PC-3 (cell line): ENCODE data around the gene SRPX2. TPM values are rescaled to one million over a fixed set of nuclear protein-coding genes. Genes with fewer than 3 reads are reported as not detected.

Experiments
- ATAC-seq: fragments of 200-7000 bp; cut with Tn5 transposase; 2 replicates; pipeline ENCODE4 v1.9.1; 2020; ENCODE audit warnings: mild to moderate bottlenecking, moderate library complexity
- BruUV-seq: library from RNA; stranded (reverse); fragments of 400-500 nt; replicated peaks from 2 replicates; lab custom pipeline; 2021; lab: Mats Ljungman, UMichigan
- CTCF ChIA-PET: fragments of 300-600 bp; sonication (Branson Sonifier 250); formaldehyde crosslinking; loops from one replicate; lab custom pipeline; 2022; ENCODE audit warnings: antibody characterized with exemption; lab: Charles Lee
- POLR2A ChIA-PET: fragments of 300-600 bp; sonication (Branson Sonifier 250); formaldehyde crosslinking; loops from one replicate; lab custom pipeline; 2022; ENCODE audit warnings: antibody characterized with exemption; ENCODE audit not compliant: unreplicated experiment; lab: Charles Lee
- DNase-seq: peaks from one replicate; pipeline ENCODE4 v3.0.0-alpha.2; 2015
- H2AFZ ChIP-seq: fragments of 300-600 bp; sonication (generic); 2 replicates; pipeline ENCODE4 v1.6.0; 2016; ENCODE audit warnings: antibody characterized with exemption, low read length
- H3F3A ChIP-seq: fragments of 300-600 bp; sonication (generic); one replicate; pipeline ENCODE4 v1.6.0; 2017; ENCODE audit warnings: antibody characterized with exemption, low read length, control low read depth, mild to moderate bottlenecking; ENCODE audit not compliant: unreplicated experiment
- H3K27ac ChIP-seq: fragments of 300-600 bp; sonication (generic); 2 replicates; pipeline ENCODE4 v1.5.1; 2016; ENCODE audit warnings: mild to moderate bottlenecking, low read length
- H3K27me3 ChIP-seq: fragments of 300-600 bp; sonication (generic); 2 replicates; pipeline ENCODE4 v1.6.1; 2016; ENCODE audit warnings: low read length, mixed read lengths
- H3K36me3 ChIP-seq: fragments of 300-600 bp; sonication (generic); 2 replicates; pipeline ENCODE4 v1.6.1; 2016; ENCODE audit warnings: low read depth, mixed run types, low read length, mixed read lengths
- H3K4me1 ChIP-seq: fragments of 300-600 bp; sonication (generic); 2 replicates; pipeline ENCODE4 v1.5.1; 2016; ENCODE audit warnings: low read length; ENCODE audit not compliant: insufficient read depth
- H3K4me2 ChIP-seq: fragments of 300-600 bp; sonication (generic); 2 replicates; pipeline ENCODE4 v1.6.0; 2016; ENCODE audit warnings: low read length
- H3K4me3 ChIP-seq: fragments of 300-600 bp; sonication (generic); 2 replicates; pipeline ENCODE4 v1.5.1; 2016; ENCODE audit warnings: mild to moderate bottlenecking, low read length, mixed read lengths
- H3K79me2 ChIP-seq: fragments of 300-600 bp; sonication (generic); 2 replicates; pipeline ENCODE4 v1.6.1; 2017; ENCODE audit warnings: low read length, mixed read lengths
- H3K9ac ChIP-seq: fragments of 300-600 bp; sonication (generic); 2 replicates; pipeline ENCODE4 v1.6.0; 2016; ENCODE audit warnings: mild to moderate bottlenecking, low read length
- H3K9me2 ChIP-seq: fragments of 300-600 bp; sonication (generic); replicated peaks from 2 replicates; pipeline ENCODE4 v1.6.1; 2016; ENCODE audit warnings: mixed run types, low read length, mixed read lengths
- H3K9me3 ChIP-seq: fragments of 300-600 bp; sonication (generic); 2 replicates; pipeline ENCODE4 v1.6.1; 2016; ENCODE audit warnings: low read length, mixed read lengths
- H4K20me1 ChIP-seq: fragments of 300-600 bp; sonication (generic); 2 replicates; pipeline ENCODE4 v1.6.1; 2016; ENCODE audit warnings: low read length, mixed read lengths
- EZH2 ChIP-seq: fragments of 300-600 bp; sonication (generic); IDR thresholded peaks from one replicate; pipeline ENCODE4 v1.6.1; 2017; ENCODE audit warnings: antibody characterized with exemption, mild to moderate bottlenecking, low read length; ENCODE audit not compliant: unreplicated experiment
- EZH2phosphoT487 ChIP-seq: fragments of 300-600 bp; sonication (generic); IDR thresholded peaks from 2 replicates; pipeline ENCODE4 v1.6.1; 2018; ENCODE audit warnings: mild to moderate bottlenecking, antibody characterized with exemption, low read length, borderline replicate concordance
- intact Hi-C: fragments of 100-400 bp; cut with micrococcal nuclease; formaldehyde crosslinking; loops from 2 replicates; pipeline ENCODE4 v1.9.0; 2023
- total RNA-seq: library from RNA; depleted of rRNA; stranded (reverse); fragments of >200 nt; gene quantifications from 2 replicates; pipeline ENCODE4 v1.2.3, GENCODE V29; 2014
- TF ChIP-seq, protein P1 (sequence below): fragments of 300-600 bp; sonication (generic); conservative IDR thresholded peaks from 2 replicates; pipeline ENCODE4 v1.5.1; 2017; ENCODE audit warnings: antibody characterized with exemption, low read depth, mild to moderate bottlenecking, low read length

The SRPX2 gene
- total RNA-seq, 1 experiment from 2014 or later = 12.2 TPM

DNA sequence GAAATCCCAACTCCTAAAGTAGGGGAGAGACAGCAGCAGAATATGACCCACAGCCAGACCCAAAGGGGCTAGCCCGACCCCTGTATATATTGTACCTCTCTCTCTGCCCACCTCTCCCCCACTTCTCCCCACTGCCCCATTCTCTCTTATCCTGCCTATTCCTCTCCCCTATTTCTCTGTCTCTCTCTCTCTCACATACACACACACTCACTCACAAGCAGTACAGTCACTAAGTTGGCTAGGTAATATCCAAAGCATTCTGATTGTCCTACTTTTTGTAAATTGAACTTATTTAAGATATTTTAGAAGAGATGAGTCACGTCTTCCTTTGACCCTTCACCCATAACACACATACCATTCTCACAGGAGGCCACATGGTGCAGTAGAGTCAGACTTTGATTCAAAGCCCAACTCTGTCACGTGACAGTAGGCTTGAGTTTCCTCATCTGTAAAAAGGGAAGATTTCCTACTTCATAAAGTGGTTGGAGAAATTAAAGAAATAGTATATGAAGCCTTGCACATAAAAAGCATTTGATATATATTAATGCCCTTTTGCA, 29.5 kb downstream of the SRPX2 start:
- Histone ChIP-seq H3K4me2 (peak overlapping the region; percentile 39; the same call in 1 of the 2 replicates), H3K9me2 (no peaks in the 10 kb centered on the region), H3K27me3 (no peaks in the 10 kb centered on the region), H3K27ac (no peak overlapping the region), H3K9me3 (no peaks in the 10 kb centered on the region), H3K36me3 (no peaks in the 10 kb centered on the region), H3K4me3 (no peak overlapping the region), H3K4me1 (peaks cover 28% of the 10 kb centered on the region), H3K9ac (no peak overlapping the region), H4K20me1 (no peaks in the 10 kb centered on the region), H2AFZ (no peak overlapping the region), H3F3A (no peaks in the 10 kb centered on the region), H3K79me2 (no peaks in the 10 kb centered on the region)
- TF ChIP-seq, protein P1, sequence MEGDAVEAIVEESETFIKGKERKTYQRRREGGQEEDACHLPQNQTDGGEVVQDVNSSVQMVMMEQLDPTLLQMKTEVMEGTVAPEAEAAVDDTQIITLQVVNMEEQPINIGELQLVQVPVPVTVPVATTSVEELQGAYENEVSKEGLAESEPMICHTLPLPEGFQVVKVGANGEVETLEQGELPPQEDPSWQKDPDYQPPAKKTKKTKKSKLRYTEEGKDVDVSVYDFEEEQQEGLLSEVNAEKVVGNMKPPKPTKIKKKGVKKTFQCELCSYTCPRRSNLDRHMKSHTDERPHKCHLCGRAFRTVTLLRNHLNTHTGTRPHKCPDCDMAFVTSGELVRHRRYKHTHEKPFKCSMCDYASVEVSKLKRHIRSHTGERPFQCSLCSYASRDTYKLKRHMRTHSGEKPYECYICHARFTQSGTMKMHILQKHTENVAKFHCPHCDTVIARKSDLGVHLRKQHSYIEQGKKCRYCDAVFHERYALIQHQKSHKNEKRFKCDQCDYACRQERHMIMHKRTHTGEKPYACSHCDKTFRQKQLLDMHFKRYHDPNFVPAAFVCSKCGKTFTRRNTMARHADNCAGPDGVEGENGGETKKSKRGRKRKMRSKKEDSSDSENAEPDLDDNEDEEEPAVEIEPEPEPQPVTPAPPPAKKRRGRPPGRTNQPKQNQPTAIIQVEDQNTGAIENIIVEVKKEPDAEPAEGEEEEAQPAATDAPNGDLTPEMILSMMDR = no peak
- TF ChIP-seq EZH2phosphoT487 (no peak), EZH2 (no peak)
- intact Hi-C loops = no loop called here
- DNase-seq = peak; percentile 34
- POLR2A ChIA-PET = no interaction called here
- no peak for ATAC-seq
- BruUV-seq = no TSS peak
- CTCF ChIA-PET = interaction anchor here (0.6 to 1.3 kb wide), 2 partner anchors 95 to 97 kb away, joined by 3 to 5 read pairs; no protein-coding TSS in a partner anchor

DNA sequence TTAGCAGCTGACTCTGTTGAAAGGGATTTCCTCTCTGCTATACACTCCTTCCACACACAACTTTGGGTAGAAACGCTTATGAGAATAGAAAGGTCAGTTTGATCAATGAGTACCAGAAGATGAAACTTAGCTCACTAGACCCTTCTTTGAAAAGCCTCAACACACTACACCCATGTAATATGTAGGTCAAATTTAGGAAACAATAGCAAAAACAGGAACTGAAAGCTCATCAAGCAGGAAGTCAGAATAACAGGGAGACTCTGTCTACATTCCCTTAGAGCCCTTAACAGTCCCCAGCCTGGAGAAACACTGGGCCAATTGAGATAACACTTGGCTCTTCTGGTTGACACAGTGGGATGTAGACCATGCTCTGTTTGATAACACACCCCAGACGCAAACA, 30.7 kb downstream of the SRPX2 start:
- intact Hi-C loops = no loop called here

More for the DNA sequence above, 30.7 kb downstream of the SRPX2 start:
- H3K27ac ChIP-seq = no peak overlapping the region
- TF ChIP-seq EZH2phosphoT487 (no peak), EZH2 (no peak)
- TF ChIP-seq, protein P1 = no peak
- no peaks in the 10 kb centered on the region for H3F3A ChIP-seq
- H3K27me3 ChIP-seq = no peaks in the 10 kb centered on the region
- no peaks in the 10 kb centered on the region for H3K9me3 ChIP-seq
- H3K4me2 ChIP-seq = no peak overlapping the region
- H3K4me1 ChIP-seq = peaks cover 28% of the 10 kb centered on the region
- no peak overlapping the region for H3K4me3 ChIP-seq
- no peaks in the 10 kb centered on the region for H3K79me2 ChIP-seq
- no peak overlapping the region for H3K9ac ChIP-seq
- no peaks in the 10 kb centered on the region for H3K36me3 ChIP-seq
- CTCF ChIA-PET = no interaction called here
- H4K20me1 ChIP-seq = no peaks in the 10 kb centered on the region
- DNase-seq = no peak
- no peak for ATAC-seq
- no peak overlapping the region for H2AFZ ChIP-seq
- H3K9me2 ChIP-seq = no peaks in the 10 kb centered on the region
- POLR2A ChIA-PET = no interaction called here
- BruUV-seq = no TSS peak
